Dermis blood vessel endothelial cell (primary cell): Measurements from ENCODE around the gene CSNK1D. TPM values are rescaled to one million over a fixed set of nuclear protein-coding genes. Genes with fewer than 3 reads are reported as not detected.
A peak's percentile ranks its signal among the peaks of the same experiment; 100 is the strongest.
"Not testable (repeated sequence)": the region's sequence is repeated elsewhere in the genome, so short reads cannot be mapped to it uniquely, and the experiment has no call there.

Source experiments
- DNase-seq: peaks from one replicate; pipeline ENCODE4 v3.0.0; 2010
- total RNA-seq: library from RNA; depleted of rRNA; stranded (reverse); fragments of >200 nt; gene quantifications from 2 replicates; pipeline ENCODE4 v1.2.3, GENCODE V29; 2014

CSNK1D gene
- total RNA-seq, 1 donor from 2014 or later, result 39.3 TPM

DNA sequence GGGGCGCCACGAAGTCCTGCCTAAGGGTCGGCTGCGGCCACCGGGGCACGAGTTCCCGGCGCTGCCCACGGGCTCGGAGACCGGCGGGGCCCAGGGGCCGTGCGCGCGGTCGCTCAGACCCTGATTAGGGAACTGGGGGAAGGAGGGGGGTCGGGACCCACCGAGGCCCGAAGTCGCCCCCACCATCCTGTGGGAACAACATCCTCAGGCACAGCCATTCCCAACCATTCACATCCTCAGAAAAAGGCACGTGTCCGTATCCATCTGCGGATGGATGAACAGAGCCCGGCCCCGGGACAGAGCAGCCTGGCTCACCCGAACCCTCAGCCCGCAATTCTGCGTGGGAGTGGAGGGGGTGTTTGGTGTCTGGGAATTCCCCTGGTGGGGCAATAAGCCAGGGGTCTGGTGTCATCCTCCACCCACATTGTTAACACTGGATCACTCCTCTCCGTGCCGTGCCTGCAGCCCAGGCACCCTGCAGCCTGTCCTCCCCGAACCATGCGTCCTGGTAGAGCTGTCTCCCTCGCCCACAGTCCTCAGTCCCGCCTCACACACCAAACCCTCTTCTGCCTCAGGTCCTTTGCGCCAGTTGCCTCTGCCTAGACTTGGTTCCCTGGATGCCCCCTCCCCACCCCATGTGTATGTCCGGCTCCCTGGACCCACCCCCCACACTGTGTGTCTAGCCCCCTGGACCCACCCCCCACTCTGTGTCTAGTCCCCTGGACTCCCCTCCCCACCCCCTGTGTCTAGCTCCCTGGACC, 60.1 kb downstream of the CSNK1D start:
- peak; percentile 68 for DNase-seq

DNA sequence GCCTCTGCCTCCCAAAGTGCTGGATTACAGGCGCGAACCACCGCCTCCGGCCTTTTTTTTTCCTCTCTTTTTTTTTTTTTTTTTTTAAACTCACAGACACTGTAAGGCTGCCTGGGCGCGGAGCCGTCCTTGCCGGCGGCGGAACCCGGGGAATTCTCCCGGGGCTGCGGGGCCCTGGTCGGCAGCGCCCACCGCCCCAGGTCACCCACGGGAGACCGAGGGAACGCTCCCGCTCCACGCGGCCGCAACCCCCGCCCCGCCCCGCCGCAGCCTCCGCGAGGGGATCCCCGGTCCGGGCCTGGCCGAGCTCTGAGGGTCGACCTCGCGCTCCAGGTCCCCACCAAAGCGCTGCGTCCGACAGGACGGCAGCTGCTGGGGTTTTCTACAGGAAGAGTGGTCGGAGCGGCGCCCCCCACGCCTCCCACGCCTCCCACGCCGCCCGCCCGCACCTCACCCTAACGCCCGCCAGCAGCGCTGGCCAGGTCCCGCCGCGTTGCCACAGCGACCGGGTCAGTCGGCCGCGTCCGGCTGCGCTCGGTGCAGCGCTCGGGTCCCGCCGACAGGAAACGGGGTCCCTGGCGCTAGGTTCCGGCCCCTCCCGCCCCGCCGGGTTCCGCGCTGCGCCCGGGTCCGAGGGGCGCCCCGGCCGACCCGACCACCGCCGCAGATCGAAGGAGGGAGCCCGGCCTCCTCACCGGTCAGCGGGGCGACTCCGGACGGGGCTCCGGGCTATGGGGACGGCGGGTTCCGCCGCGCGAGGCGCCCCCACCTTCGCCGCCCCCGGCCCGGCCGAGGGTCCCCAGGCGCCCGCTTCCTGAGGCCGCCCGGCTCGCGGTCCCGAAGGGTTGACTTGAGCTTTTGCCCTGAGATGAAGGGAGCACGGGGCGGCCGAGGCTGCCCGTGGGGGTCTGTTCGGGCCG, 60.9 kb downstream of the CSNK1D start, which contains the start of gene CCDC57:
Gene CCDC57, minus strand, starts transcription at position 512 of the 920 bp plus-strand sequence. CDS start 10,898 bp downstream, outside the sequence.
- DNase-seq, result peak; percentile 82

DNA sequence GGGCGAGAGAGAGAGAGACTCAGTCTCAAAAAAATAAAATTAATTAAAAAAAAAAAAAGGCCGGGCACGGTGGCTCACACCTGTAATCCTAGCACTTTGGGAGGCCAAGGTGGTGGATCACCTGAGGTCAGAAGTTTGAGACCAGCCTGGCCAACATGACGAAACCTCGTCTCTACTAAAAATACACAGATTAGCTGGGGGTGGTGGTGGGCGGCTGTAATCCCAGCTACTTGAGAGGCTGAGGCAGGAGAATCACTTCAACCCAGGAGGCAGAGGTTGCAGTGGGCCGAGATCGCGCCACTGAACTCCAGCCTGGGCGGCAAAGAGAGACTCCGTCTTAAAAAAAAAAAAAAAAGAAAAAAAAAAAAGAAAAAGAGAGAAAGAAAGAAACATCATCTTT, 62.8 kb downstream of the CSNK1D start:
- not testable (repeated sequence) for DNase-seq

DNA sequence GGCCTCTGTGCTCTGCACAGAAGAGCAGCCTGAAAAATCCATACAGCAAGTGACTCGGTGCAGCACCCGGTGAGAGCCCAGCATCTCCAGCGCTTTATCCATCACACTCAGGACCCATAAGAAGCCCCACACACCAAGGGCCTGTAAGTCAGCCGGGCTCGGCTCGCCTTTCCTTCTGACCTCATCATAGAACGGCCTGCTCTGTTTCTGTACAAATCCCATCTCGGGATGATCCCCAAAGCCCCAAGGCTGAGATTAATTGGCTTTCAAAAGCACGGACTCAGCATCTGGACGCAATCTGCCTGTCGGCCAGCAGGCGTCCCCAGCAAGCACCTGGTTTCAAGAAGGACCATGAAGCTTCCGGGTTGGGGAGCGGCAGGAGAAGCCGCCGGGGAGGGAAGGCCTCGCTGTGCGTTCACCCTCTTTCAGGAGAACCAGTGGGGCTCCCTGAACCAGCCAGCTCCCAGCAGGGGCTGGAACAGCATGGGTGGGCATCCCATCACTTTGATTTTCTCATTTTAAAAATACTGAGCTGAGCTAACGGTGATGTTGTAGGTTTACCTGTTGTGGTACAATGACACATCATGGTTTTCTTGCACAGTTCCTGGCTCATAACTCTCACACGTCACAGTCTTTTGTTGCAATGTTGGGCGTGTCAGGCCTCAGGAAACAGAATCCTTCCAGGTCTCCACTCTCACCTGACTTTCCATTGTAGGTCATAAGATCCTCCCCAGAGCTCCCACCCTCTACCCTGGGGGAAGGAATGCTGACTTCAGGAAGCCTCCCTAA, 67.6 kb downstream of the CSNK1D start:
- peak; percentile 91 for DNase-seq

DNA sequence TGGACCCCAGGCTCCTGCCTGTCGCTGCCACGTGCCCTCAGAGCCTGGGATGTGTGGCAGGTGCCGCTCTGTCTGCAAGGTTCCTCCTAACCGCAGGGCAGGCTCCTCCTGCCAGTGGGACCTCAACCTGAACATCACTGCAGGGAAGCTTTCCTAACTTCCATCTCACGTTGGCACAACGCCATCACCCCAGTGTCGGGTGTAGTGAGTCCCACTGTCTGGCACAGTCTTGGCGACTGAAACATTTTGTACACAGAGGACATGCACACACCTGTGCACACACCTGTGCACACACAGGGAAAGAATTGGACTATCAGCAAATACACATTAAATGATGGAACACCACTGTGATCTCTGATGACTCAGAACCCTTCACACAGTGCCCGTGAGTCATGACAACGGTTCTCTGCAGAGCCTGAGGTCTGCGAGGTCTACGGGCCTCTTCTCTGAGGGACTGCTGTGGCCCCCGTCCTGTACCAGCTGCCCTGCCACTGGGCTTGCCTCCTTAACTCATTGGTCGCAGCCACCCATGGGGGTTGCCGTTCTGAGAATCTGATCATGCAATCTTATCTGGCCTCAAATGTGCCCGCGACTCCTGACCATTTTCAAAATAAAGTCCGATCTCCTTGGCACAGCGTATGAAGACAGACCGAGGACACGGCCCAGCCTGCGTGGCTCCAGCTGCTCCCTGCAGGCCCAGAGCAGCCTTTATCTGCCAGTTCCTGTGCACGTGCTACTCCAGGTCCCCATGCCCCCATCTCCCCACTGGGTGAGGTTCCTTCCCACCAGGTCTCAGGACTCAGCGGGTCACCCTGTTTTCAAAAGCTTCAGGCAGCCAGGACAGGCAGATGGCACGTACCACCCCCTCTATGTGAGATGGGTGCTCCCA, 68.4 kb downstream of the CSNK1D start:
- DNase-seq, result peak; percentile 48

DNA sequence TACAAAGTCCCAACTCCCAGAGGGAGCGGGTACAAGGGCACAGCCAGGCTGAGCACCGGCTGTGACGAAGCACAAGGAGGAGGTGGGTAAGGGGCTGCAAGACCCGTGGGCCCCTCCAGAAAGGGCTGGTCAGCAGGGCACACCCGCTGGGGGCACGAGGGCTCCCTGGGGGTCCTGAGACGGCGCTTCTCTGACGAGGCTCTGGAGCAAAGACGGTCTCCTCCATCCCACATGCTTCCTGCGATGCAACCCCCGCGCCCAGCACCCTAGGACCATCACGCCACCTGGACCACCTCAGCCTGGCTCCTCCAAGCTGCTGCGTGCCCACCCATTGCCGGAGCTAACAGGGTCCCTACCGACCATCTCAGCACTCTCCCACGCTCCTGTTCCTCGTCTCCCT, 69.6 kb downstream of the CSNK1D start:
- no peak for DNase-seq

DNA sequence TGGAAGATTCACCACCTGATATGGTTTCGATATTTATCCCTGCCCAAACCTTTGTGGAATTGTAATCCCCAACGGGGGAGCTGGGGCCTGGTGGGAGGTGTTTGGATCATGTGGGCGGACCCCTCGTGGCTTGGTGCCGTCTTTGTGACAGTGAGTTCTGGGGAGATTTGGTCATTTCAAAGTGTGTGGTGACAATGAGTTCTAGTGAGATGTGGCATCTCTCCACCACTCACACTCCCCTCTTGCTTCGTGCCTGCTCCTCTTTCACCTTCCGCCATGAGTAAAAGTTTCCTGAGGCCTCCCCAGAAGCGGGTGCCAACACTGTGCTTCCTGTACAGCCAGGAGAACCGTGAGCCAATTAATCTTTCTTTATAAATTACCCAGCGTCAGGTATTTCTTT, 70.5 kb downstream of the CSNK1D start:
- peak; percentile 51 for DNase-seq

DNA sequence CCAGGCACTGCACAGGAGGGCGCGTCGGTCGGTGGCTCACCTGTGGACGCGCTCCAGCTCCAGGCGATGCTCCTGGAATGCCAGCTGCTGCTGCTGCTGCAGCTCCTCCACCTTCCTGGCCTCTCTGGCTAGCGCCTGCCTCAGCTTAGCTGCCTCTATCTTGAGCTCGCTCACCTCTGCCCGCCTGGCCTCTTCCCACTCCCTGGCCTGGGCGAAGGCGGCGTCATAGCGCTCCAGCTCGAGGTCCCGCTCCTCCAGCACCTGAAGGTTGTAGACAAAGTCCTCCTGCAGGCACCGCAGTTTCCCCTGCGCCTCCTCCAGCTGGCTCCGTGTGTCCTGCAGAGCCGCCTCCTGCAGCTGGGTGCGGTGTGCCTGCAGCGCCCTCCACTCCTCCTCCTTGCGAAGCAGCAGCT, 72.0 kb downstream of the CSNK1D start:
- no peak for DNase-seq

DNA sequence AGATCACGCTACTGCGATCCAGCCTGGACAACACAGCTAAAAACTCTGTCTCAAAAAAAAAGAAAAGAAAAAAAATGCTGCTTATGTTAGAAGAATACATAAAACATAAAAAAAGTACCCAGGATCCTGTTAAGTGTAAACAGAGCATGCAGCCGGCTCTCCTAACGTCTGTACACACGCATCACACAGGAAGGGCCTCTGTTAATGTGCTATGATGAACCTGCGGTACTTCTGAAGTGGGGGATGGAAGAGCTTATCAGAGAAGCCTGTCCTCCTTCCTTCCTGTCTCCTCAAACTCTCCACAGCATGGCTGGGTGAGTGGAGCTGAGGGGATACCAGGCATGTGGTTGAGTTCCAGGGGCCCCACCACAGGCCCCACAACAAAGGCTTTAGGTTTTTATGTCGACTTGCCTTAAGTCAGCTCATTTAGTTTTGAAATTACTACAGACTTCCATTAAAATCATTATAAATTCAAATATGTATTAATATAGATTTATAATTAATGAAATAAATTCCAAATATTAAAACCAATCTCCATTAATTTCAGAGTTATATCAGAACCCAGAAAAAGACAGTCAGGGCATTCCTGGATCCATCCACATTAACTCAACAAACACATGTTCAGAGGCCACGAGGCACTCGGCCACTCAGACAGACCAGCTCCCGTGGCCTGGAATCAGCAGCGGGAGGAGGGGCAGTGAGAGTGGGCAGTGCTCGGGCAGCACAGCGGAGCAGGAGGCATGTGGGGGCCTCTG, 72.6 kb downstream of the CSNK1D start:
- no peak for DNase-seq

DNA sequence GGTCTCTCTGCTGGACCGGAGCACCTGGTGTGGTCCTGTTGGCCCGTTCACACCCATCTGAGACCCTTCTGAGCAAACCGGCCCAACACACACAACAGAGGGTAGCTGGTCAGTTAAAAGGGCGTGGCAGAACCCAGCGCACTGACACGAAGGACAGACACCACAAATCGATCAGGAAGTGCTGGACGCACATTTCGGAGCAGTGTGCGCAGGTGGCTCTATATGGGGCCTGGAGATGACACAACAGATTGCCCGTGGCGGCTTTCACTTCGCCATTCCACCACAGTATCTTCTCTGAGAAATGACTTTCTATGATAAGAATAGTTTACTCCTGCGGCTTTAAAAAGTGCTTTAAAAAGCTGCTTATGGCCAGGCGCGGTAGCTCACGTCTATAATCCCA, 73.4 kb downstream of the CSNK1D start:
- DNase-seq, result no peak

DNA sequence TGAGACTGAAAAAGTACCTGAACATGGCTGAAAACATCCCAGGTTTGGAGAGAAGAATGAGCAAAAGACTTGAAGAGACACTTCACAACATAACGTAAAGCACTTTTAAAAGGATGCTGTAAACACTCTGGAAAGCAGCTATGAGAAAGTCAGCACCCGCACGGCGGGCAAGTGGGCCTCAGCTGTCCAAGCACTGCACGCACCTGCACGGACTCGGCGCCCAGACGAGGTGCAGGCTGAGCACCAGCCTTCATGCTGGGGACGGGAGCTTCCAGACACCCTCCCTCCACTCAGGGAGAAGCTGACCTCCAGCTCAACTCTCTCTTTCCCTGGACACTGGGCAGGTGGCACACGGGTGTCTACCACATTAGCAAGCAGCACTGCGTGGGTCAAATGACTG, 74.0 kb downstream of the CSNK1D start:
- DNase-seq, result no peak

DNA sequence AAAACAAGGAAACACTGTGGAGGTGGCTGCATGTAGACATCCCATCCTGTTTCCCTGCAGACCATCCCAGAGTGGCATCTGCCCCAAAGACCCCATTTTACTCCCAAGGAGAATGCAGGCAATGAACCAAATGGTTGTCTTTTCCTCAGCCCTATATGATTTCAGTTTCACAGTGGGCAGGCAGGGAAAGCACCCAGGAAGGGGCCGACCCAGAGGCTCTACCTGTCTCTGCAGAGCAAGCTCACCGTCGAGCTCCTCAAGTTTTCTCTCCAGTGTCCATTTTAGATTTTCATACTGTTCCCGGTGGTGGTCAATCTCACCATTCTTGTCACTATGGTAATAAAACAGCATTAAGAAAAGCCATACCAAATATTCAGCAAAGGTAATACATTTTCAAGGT, 75.4 kb downstream of the CSNK1D start:
- no peak for DNase-seq

DNA sequence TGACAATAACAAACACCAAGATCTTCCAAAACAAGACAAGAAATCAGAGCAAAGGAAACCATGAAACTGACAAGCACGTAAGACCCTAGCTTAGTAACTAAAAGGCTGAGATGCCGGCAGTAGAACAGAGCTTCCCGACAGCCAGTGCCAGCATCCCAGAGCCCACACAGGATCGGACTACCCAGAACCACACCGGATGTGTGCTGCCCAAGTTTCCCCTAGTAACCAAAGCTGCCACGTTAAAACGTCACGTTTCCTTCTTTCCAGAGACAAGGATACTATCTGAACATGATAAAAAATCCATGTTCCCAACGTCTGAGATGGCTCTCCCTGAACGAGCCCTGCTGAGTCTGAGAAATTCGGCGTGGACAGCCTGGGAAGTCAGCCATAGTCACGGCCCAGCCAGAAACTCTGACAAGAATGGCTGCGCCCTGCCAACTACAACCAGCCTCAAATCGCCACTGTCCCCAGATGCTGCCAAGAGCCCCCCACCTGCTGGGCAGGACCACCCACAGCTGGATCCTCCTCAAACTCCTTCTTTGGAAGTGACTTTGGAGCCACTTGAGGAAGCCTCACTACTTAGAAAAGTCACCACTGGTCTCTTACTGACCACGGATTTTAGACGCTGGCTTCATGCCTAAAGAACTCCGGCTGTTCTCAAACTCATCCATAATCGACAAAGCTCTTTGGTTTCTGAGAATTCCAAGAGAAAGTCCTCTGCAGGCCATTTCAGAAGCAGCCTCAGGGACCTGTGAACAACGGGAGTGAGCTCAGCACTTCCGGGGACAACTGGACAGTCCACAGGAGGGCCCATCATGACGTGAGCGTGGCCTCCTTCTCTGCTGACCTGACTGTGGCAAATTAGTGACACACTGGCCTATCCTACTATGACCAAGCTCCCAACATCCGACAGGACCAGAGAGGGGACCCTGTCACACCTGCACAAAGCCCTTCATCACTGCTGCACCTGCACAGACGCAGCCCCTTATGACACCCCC, 77.5 kb downstream of the CSNK1D start:
- no peak for DNase-seq

DNA sequence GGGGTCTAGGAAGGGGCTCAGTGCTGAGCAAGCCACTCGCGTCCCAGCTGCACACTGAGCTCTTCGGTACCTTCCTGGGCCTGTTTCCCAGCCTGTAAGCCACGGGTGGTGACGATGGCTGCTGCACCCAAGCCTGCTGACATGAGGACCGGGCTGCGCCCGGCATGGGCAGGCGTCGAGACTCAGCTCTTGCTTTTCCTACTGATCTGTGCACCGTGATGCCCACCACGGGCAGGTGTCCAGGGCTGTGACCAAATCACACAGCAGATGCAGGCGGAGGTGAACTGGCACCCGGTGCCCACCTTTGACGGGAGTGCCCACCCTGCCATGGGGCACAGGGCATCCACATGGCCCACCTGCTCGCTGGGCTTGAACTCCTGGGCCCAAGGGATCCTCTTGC, 78.7 kb downstream of the CSNK1D start:
- no peak for DNase-seq

DNA sequence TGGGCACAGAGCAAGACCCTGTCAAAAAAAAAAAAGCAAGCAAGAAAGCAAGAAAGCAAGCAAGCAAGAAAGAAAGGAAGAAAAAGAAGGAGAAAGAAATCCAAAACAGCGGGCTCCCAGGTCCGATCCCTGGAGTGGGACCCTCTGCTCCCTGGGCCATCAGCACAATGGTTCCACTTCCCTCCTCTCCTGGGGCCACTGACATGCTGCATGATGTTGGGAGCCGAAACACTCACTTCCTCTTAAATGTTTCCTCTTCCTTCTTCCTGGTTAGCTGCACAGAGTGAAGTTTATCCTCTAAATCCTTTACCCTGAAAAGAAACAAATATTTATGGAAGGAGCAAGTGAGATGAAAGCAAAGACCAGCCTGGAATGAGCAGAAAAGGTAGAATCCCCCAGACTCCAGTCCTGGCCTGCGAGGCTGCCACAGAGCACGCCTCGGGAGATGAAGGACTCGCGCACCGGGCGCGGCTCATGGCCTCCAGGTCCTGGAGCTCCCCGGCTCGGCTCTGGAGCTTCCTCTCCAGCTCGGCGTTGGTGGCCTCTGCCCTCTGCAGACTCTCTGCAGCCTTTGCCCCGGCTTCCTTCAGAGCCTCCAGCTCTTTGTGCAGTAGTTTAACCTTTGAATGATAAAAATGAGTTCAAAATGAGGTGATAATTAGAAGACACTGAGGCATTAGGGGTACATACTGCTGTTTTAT, 79.8 kb downstream of the CSNK1D start:
- no peak for DNase-seq

DNA sequence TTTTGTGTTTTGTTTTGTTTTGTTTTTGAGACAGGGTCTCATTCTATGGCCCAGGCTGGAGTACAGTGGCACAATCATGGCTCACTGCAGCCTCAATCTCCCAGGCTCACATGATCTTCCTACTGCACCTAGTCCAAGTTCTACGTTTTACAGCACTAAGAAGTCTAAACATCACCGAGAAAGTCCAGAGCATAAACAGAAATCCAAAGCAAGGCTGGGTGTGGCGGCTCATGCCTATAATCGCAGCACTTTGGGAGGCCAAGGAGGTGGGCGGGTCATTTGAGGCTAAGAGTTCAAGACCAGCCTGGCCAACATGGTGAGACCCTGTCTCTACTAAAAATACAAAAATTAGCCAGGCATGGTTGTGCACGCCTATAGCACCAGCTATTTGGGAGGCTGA, 80.5 kb downstream of the CSNK1D start:
- not testable (repeated sequence) for DNase-seq
